NCI-H446 (cell line): Measurements from ENCODE around the gene KLHL10.
"Not testable (repeated sequence)": the region's sequence is repeated elsewhere in the genome, so short reads cannot be mapped to it uniquely, and the experiment has no call there.

Source experiments
- DNase-seq, 2 experiments: peaks; one replicate each; lab custom pipeline; 2025; lab: John Stamatoyannopoulos, UW

Gene KLHL10

GRCh38 chr17:41851382-41851781 lies 13.8 kb downstream of the KLHL10 start:
- not testable (repeated sequence) for DNase-seq

GRCh38 chr17:41860254-41860931 lies 22.8 kb downstream of the KLHL10 start:
- no peak for DNase-seq

- no peak for DNase-seq
Measured at GRCh38 chr17:41863074-41863848, 25.6 kb downstream of the KLHL10 start.

- DNase-seq, result no peak
Measured at GRCh38 chr17:41864498-41864835, 26.8 kb downstream of the KLHL10 start.

- DNase-seq, result peak; percentile 64 to 86
Measured at GRCh38 chr17:41864836-41865595, 27.4 kb downstream of the KLHL10 start, which contains the start of gene KLHL11. TSS of gene KLHL11 (minus strand) at chr17:41865423. CDS start at chr17:41865370, 53 bp downstream.

GRCh38 chr17:41865596-41865893 lies 27.9 kb downstream of the KLHL10 start:
- no peak for DNase-seq

GRCh38 chr17:41868568-41868967 lies 30.9 kb downstream of the KLHL10 start:
- DNase-seq, result no peak

- no peak for DNase-seq
Measured at GRCh38 chr17:41869426-41869825, 31.8 kb downstream of the KLHL10 start.

- no peak for DNase-seq
Measured at GRCh38 chr17:41870097-41870496, 32.5 kb downstream of the KLHL10 start.

- DNase-seq, result no peak
Measured at GRCh38 chr17:41870627-41871026, 33.0 kb downstream of the KLHL10 start.

- no peak for DNase-seq
Measured at GRCh38 chr17:41871789-41872188, 34.2 kb downstream of the KLHL10 start.

- DNase-seq, result no peak
Measured at GRCh38 chr17:41873559-41874292, 36.1 kb downstream of the KLHL10 start.

- not testable (repeated sequence) for DNase-seq
Measured at GRCh38 chr17:41874293-41874670, 36.7 kb downstream of the KLHL10 start.

- DNase-seq, result no peak
Measured at GRCh38 chr17:41880130-41880529, 42.5 kb downstream of the KLHL10 start.

- DNase-seq, result no peak
Measured at GRCh38 chr17:41882756-41883155, 45.1 kb downstream of the KLHL10 start.

GRCh38 chr17:41885733-41886132 lies 48.1 kb downstream of the KLHL10 start:
- no peak for DNase-seq

- no peak for DNase-seq
Measured at GRCh38 chr17:41888332-41888965, 50.8 kb downstream of the KLHL10 start.

GRCh38 chr17:41891135-41892020 lies 53.8 kb downstream of the KLHL10 start:
- DNase-seq, result no peak

- DNase-seq, result no peak
Measured at GRCh38 chr17:41892021-41892376, 54.4 kb downstream of the KLHL10 start.

GRCh38 chr17:41893384-41893783 lies 55.8 kb downstream of the KLHL10 start:
- DNase-seq, result no peak

GRCh38 chr17:41894791-41895331 lies 57.2 kb downstream of the KLHL10 start:
- no peak for DNase-seq
